HG03159 (cell line): ENCODE measurements around the gene FNDC3B.
"Not testable (repeated sequence)": the region's sequence is repeated elsewhere in the genome, so short reads cannot be mapped to it uniquely, and the experiment has no call there.

Experiments used
- ATAC-seq: cut with Tn5 transposase; IDR thresholded peaks from one replicate; pipeline ENCODE4 v1.9.1; 2021; ENCODE audit warnings: mild to moderate bottlenecking, moderate library complexity; ENCODE audit not compliant: unreplicated experiment

FNDC3B gene

GRCh38 chr3:172039436-172040077 lies at the start of gene FNDC3B:
FNDC3B (plus strand) TSS chr3:172039578; CDS start chr3:172112480, 72,902 bp downstream.
- peak; percentile 78 for ATAC-seq

- ATAC-seq, result not testable (repeated sequence)
Observed at GRCh38 chr3:171990239-171990638, 49.1 kb upstream of the FNDC3B start.

- no peak for ATAC-seq
Observed at GRCh38 chr3:171991166-171991565, 48.2 kb upstream of the FNDC3B start.

GRCh38 chr3:171994646-171995428 lies 44.5 kb upstream of the FNDC3B start:
- no peak for ATAC-seq

GRCh38 chr3:171995486-171995885 lies 43.9 kb upstream of the FNDC3B start:
- no peak for ATAC-seq

- no peak for ATAC-seq
Observed at GRCh38 chr3:171996178-171996817, 43.1 kb upstream of the FNDC3B start.

- ATAC-seq, result not testable (repeated sequence)
Observed at GRCh38 chr3:171998731-171999130, 40.6 kb upstream of the FNDC3B start.

GRCh38 chr3:172001616-172002015 lies 37.8 kb upstream of the FNDC3B start:
- ATAC-seq, result not testable (repeated sequence)

- no peak for ATAC-seq
Observed at GRCh38 chr3:172002512-172003078, 36.8 kb upstream of the FNDC3B start.

- no peak for ATAC-seq
Observed at GRCh38 chr3:172003146-172003545, 36.2 kb upstream of the FNDC3B start.

GRCh38 chr3:172007065-172007370 lies 32.4 kb upstream of the FNDC3B start:
- no peak for ATAC-seq

GRCh38 chr3:172009803-172010202 lies 29.6 kb upstream of the FNDC3B start:
- no peak for ATAC-seq

- no peak for ATAC-seq
Observed at GRCh38 chr3:172012775-172013174, 26.6 kb upstream of the FNDC3B start.

- no peak for ATAC-seq
Observed at GRCh38 chr3:172014145-172014544, 25.2 kb upstream of the FNDC3B start.

- ATAC-seq, result no peak
Observed at GRCh38 chr3:172018364-172018763, 21.0 kb upstream of the FNDC3B start.

GRCh38 chr3:172020763-172021162 lies 18.6 kb upstream of the FNDC3B start:
- no peak for ATAC-seq

- no peak for ATAC-seq
Observed at GRCh38 chr3:172021164-172021563, 18.2 kb upstream of the FNDC3B start.

- ATAC-seq, result no peak
Observed at GRCh38 chr3:172021859-172022258, 17.5 kb upstream of the FNDC3B start.

GRCh38 chr3:172023915-172024314 lies 15.5 kb upstream of the FNDC3B start:
- ATAC-seq, result no peak

- no peak for ATAC-seq
Observed at GRCh38 chr3:172024679-172025078, 14.7 kb upstream of the FNDC3B start.

- ATAC-seq, result no peak
Observed at GRCh38 chr3:172029425-172030098, 9.8 kb upstream of the FNDC3B start.
